ENCODE results near the gene SIGLEC5. TPM values are rescaled to one million over a fixed set of nuclear protein-coding genes. Genes with fewer than 3 reads are reported as not detected.
"Not testable (repeated sequence)": the region's sequence is repeated elsewhere in the genome, so short reads cannot be mapped to it uniquely, and the experiment has no call there.

SIGLEC5 gene
- total RNA-seq (2021) (not detected in 2 replicates), Bru-seq, nascent RNA (not detected), BruChase-seq, experiment 1, labeled RNA remaining after a 2-hour chase (not detected), BruChase-seq, experiment 2, labeled RNA remaining after a 6-hour chase (not detected)
- long read RNA-seq: 0 reads

GRCh38 chr19:51630315-51630714, at the start of gene SIGLEC5:
Gene SIGLEC5 (minus strand): TSS chr19:51630401. CDS start chr19:51630335, 66 bp downstream.
- POLR2A ChIA-PET (ENCODE audit: low non-redundant PET); intact Hi-C loops (cut with micrococcal nuclease; ENCODE audit: unreplicated experiment); H3K4me1 ChIP-seq (ENCODE audit: insufficient read depth, low read length, poor library complexity, severe bottlenecking); BruUV-seq (replicated peaks); H3K4me3 ChIP-seq (ENCODE audit: low read depth, low read length, poor library complexity, severe bottlenecking); H3K9me3 ChIP-seq (ENCODE audit: low read depth, low read length, poor library complexity, severe bottlenecking); DNase-seq (ENCODE audit: low spot score); CTCF ChIA-PET; H3K27ac ChIP-seq (ENCODE audit: low read depth, low read length, poor library complexity, severe bottlenecking); H3K36me3 ChIP-seq (ENCODE audit: insufficient read depth, low read length, poor library complexity, severe bottlenecking): not testable (repeated sequence)
- H3K27me3 ChIP-seq (replicated peaks; ENCODE audit: insufficient read depth, low read depth, low read length, poor library complexity): peaks cover 43% of the 10 kb centered on the region

GRCh38 chr19:51676566-51677083, 46.4 kb upstream of the SIGLEC5 start:
- peaks cover 4% of the 10 kb centered on the region for H3K4me1 ChIP-seq (ENCODE audit: insufficient read depth, low read length, poor library complexity, severe bottlenecking)
- TF ChIP-seq EZH2 (IDR thresholded peaks at IDR 0.05; ENCODE audit: borderline replicate concordance, low read depth, low read length, poor library complexity, severe bottlenecking): no peak
- no peak for TF ChIP-seq CTCF (conservative IDR thresholded peaks at IDR 0.05; ENCODE audit: low read depth, low read length)
- POLR2A ChIA-PET (ENCODE audit: low non-redundant PET): no interaction called here
- intact Hi-C loops (cut with micrococcal nuclease; ENCODE audit: unreplicated experiment): no loop called here
- no peak overlapping the region for H3K27ac ChIP-seq (ENCODE audit: low read depth, low read length, poor library complexity, severe bottlenecking)
- no TSS peak for BruUV-seq (replicated peaks)
- no peaks in the 10 kb centered on the region for H3K36me3 ChIP-seq (ENCODE audit: insufficient read depth, low read length, poor library complexity, severe bottlenecking)
- CTCF ChIA-PET: interaction anchor here (1.9 kb wide), 1 partner anchor 16 kb away, joined by 7 read pairs; no protein-coding TSS in a partner anchor
- no peak overlapping the region for H3K4me3 ChIP-seq (ENCODE audit: low read depth, low read length, poor library complexity, severe bottlenecking)
- no peaks in the 10 kb centered on the region for H3K9me3 ChIP-seq (ENCODE audit: low read depth, low read length, poor library complexity, severe bottlenecking)
- H3K27me3 ChIP-seq (replicated peaks; ENCODE audit: insufficient read depth, low read depth, low read length, poor library complexity): peaks cover 17% of the 10 kb centered on the region
- no peak for DNase-seq (ENCODE audit: low spot score)

- H3K36me3 ChIP-seq (ENCODE audit: insufficient read depth, low read length, poor library complexity, severe bottlenecking); H3K4me3 ChIP-seq (ENCODE audit: low read depth, low read length, poor library complexity, severe bottlenecking); H3K4me1 ChIP-seq (ENCODE audit: insufficient read depth, low read length, poor library complexity, severe bottlenecking); POLR2A ChIA-PET (ENCODE audit: low non-redundant PET); H3K27ac ChIP-seq (ENCODE audit: low read depth, low read length, poor library complexity, severe bottlenecking); H3K9me3 ChIP-seq (ENCODE audit: low read depth, low read length, poor library complexity, severe bottlenecking); BruUV-seq (replicated peaks); intact Hi-C loops (cut with micrococcal nuclease; ENCODE audit: unreplicated experiment): not testable (repeated sequence)
- peak; percentile 47 for DNase-seq (ENCODE audit: low spot score)
- H3K27me3 ChIP-seq (replicated peaks; ENCODE audit: insufficient read depth, low read depth, low read length, poor library complexity): peaks cover 17% of the 10 kb centered on the region
- TF ChIP-seq CTCF (conservative IDR thresholded peaks at IDR 0.05; ENCODE audit: low read depth, low read length): peak; percentile 60
- CTCF ChIA-PET: interaction anchor here (1.9 kb wide), 1 partner anchor 15 kb away, joined by 7 read pairs; no protein-coding TSS in a partner anchor
Measured at GRCh38 chr19:51675911-51676565, 45.8 kb upstream of the SIGLEC5 start.

Data from A673 (cell line).